ENCODE measurements around the gene LACTB. TPM values are rescaled to one million over a fixed set of nuclear protein-coding genes. Genes with fewer than 3 reads are reported as not detected.

Gene LACTB
- polyA plus RNA-seq, 1 donor from 2014 or later, result 13.7 TPM

DNA sequence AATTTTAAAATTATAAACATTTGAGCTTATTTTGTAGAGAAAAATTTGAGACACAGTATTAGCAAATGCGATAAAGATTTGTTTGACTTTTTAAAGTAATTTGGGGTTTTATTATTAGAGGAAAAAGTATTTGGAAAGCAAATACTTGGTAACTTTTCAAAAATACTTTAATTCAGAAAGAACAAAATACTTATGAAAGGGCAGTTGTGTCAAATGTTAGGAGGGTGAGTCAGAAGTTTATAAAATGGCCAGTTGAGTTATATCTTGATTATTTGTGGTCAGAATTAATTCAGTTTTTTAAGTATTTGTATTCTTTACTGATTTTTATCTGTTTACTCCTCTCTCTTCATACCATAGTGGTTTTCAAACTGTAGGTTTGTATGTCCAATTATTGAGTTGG is 12.1 kb downstream of the LACTB start:
- H3K27me3 Mint-ChIP-seq, result no peaks in the 10 kb centered on the region
- no peak overlapping the region for H3K4me3 Mint-ChIP-seq
- H3K9me3 Mint-ChIP-seq, result no peaks in the 10 kb centered on the region
- H3K27ac Mint-ChIP-seq, result no peak overlapping the region
- peaks cover 11% of the 10 kb centered on the region for H3K36me3 Mint-ChIP-seq
- H3K4me1 Mint-ChIP-seq, result peaks cover 0 to 4% (median 0%) of the 10 kb centered on the region in 3 donors

- H3K9me3 Mint-ChIP-seq, result no peaks in the 10 kb centered on the region
- peaks cover 10% of the 10 kb centered on the region for H3K36me3 Mint-ChIP-seq
- H3K4me1 Mint-ChIP-seq, result peaks cover 0 to 4% (median 0%) of the 10 kb centered on the region in 3 donors
- no peak overlapping the region for H3K4me3 Mint-ChIP-seq
- no peaks in the 10 kb centered on the region for H3K27me3 Mint-ChIP-seq
- no peak overlapping the region for H3K27ac Mint-ChIP-seq
Observed at GRCh38 chr15:63134245-63134985, 12.8 kb downstream of the LACTB start.

DNA sequence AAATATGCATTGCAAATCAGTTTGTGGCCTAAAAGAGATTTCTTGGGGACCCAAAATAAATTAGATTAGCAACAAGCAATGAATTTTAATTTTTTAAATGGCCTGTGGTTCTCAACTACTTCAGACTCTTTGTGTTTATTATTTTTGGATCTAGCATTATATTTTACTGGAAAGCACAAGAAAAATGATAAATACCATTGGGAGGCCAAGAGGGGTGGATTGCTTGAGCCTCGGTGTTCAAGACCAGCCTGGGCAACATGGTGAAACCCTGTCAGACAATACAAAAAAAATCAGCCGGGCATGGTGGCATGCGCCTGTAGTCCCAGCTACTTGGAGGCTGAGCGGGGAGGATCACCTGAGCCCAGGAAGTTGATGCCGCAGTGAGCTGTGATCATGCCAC is 13.6 kb downstream of the LACTB start:
- Mint-ChIP-seq H3K27ac (no peak overlapping the region), H3K27me3 (no peaks in the 10 kb centered on the region), H3K4me3 (no peak overlapping the region), H3K4me1 (peaks cover 0 to 4% (median 0%) of the 10 kb centered on the region in 3 donors), H3K36me3 (peaks cover 8% of the 10 kb centered on the region), H3K9me3 (no peaks in the 10 kb centered on the region)

GRCh38 chr15:63135804-63136203 is 14.1 kb downstream of the LACTB start:
- Mint-ChIP-seq H3K9me3 (no peaks in the 10 kb centered on the region), H3K27me3 (no peaks in the 10 kb centered on the region), H3K4me1 (peaks cover 0 to 4% (median 0%) of the 10 kb centered on the region in 3 donors), H3K27ac (peak overlapping the region in 1 of 3 donors; percentile 80), H3K4me3 (no peak overlapping the region), H3K36me3 (peaks cover 8% of the 10 kb centered on the region)

- Mint-ChIP-seq H3K27ac (no peak overlapping the region), H3K9me3 (no peaks in the 10 kb centered on the region), H3K4me1 (peaks cover 0 to 4% (median 0%) of the 10 kb centered on the region in 3 donors), H3K36me3 (peaks cover 4% of the 10 kb centered on the region), H3K27me3 (no peaks in the 10 kb centered on the region), H3K4me3 (no peak overlapping the region)
Observed at GRCh38 chr15:63136742-63137141, 15.1 kb downstream of the LACTB start.

DNA sequence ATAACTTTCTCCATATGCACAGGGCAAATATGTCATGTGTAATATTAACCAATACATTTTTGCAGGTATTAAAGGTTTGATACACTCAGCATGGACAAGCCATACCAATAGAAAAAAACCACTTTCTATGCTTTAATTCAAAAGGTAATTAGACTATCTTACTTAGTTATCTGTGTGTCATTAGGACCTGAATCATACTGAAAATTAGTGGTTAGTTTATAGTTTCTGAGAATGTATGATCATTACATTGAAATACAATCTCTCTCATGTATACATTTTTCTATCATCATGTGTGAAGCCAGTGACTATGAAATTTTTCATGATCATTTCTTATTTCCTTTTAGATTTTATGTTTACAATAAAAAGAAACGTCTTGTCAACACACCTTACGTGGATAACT is 19.3 kb downstream of the LACTB start:
- Mint-ChIP-seq H3K27ac (no peak overlapping the region), H3K4me3 (no peak overlapping the region), H3K9me3 (no peaks in the 10 kb centered on the region), H3K36me3 (peaks cover 12% of the 10 kb centered on the region), H3K27me3 (no peaks in the 10 kb centered on the region), H3K4me1 (peaks cover 0 to 4% (median 3%) of the 10 kb centered on the region in 3 donors)

DNA sequence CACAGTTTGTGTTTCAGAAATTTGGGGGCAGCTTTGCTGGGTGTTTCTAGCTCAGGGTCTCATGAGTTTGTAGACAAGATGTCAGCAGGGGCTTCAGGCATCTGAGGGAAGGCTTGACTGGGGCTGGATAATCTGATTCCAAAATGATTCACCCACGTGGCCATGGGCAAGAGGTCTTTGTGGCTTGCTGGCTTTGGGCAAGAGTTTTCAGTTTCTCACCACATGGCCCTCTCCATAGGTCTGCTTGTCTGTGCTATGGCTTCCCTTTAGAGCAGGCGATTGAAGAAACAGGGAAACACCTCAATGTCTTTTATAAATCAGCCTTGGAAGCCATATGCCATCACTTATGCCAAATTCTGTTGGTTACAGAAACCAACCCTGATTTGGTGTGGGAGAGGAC is 23.8 kb downstream of the LACTB start:
- Mint-ChIP-seq H3K4me3 (no peak overlapping the region), H3K36me3 (peaks cover 12% of the 10 kb centered on the region), H3K27ac (peak overlapping the region in 1 of 3 donors; percentile 47), H3K4me1 (peaks cover 0 to 3% (median 0%) of the 10 kb centered on the region in 3 donors), H3K27me3 (no peaks in the 10 kb centered on the region), H3K9me3 (no peaks in the 10 kb centered on the region)

DNA sequence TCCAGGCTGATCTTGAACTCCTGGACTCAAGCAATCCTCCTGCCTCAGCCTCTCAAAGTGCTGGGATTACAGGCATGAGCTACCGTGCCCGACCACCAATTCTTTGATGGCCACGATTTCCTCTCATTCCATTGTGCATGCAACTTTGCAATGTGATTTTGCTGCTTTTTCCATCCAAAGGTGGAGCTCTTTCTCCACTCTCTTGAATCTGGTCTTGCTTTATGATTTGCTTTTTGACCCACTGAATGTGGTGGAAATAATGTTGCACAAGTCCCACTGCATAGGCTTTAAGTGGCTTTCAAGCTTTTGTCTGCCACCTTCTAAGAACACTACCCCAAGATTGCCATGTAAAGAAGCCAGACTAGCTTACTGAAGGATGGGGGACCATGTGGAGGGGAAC is 25.0 kb downstream of the LACTB start:
- peaks cover 0 to 3% (median 0%) of the 10 kb centered on the region in 3 donors for H3K4me1 Mint-ChIP-seq

GRCh38 chr15:63151665-63152064 is 30.0 kb downstream of the LACTB start:
- Mint-ChIP-seq H3K9me3 (no peaks in the 10 kb centered on the region), H3K27ac (no peak overlapping the region), H3K27me3 (no peaks in the 10 kb centered on the region), H3K4me1 (peaks cover 8 to 12% (median 11%) of the 10 kb centered on the region in 3 donors), H3K4me3 (no peak overlapping the region), H3K36me3 (peaks cover 4% of the 10 kb centered on the region)

More for the DNA sequence above, 25.0 kb downstream of the LACTB start:
- Mint-ChIP-seq H3K4me3 (no peak overlapping the region), H3K27me3 (no peaks in the 10 kb centered on the region), H3K27ac (no peak overlapping the region), H3K9me3 (no peaks in the 10 kb centered on the region), H3K36me3 (peaks cover 12% of the 10 kb centered on the region)

- Mint-ChIP-seq H3K4me3 (peak overlapping the region in 3 of 4 donors; percentile 58 to 100 (median 78)), H3K9me3 (no peaks in the 10 kb centered on the region), H3K36me3 (peaks cover 4% of the 10 kb centered on the region), H3K27ac (no peak overlapping the region), H3K4me1 (peaks cover 11 to 20% (median 14%) of the 10 kb centered on the region in 3 donors), H3K27me3 (no peaks in the 10 kb centered on the region)
Observed at GRCh38 chr15:63155486-63155885, 33.8 kb downstream of the LACTB start.

DNA sequence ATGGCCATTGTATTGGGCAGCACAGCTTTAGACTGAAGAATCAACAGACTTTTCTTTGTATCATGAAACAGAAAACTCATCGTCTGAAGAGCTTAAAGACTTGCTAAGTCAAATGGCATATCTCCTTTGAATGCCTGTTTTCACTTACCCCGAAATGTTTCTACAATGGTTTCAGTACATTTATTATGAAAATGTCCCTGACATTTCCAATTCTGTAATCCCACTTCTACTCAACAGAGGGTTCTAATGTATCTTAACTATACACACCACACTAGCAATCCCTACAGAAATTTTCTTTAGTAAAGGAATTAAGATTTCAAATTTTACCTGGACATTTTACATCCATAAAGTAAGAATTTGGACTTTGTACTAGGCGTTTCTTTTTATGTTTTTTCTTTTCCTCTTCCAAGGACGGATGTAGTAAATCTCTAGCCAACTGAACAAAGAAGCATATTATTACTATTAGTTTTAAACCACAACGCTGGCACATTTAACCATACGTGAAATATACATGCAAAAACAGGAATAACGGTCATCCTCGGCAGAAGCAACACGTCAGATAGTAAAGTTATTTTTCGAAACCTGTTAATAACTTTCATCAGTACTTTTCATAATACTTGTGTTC is 34.5 kb downstream of the LACTB start:
- Mint-ChIP-seq H3K36me3 (peaks cover 4% of the 10 kb centered on the region), H3K27ac (peak overlapping the region; percentile 95 to 98 (median 96)), H3K27me3 (no peaks in the 10 kb centered on the region), H3K9me3 (no peaks in the 10 kb centered on the region), H3K4me1 (peaks cover 11 to 20% (median 14%) of the 10 kb centered on the region in 3 donors), H3K4me3 (peak overlapping the region; percentile 100)

DNA sequence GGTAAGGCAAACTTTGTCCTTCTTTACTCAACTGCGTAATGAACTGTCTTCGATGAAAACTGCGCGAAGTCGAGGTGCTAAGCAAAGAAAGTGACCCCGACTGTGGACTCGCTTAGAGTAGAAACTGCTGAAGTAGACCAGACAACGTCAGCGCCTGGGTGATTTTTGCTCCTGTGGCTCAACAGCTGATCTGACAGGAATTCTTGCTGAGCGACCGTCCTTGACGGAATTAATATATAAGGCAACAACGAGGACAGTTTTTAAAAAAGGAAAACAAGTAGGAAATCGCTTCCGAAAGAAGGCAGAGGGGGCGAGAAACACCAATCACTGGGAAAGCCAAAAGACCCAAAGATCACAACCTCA is 35.1 kb downstream of the LACTB start:
- peak overlapping the region; percentile 100 for H3K4me3 Mint-ChIP-seq
- H3K4me1 Mint-ChIP-seq, result peaks cover 11 to 20% (median 14%) of the 10 kb centered on the region in 3 donors
- H3K9me3 Mint-ChIP-seq, result no peaks in the 10 kb centered on the region
- H3K36me3 Mint-ChIP-seq, result peaks cover 4% of the 10 kb centered on the region
- no peaks in the 10 kb centered on the region for H3K27me3 Mint-ChIP-seq
- H3K27ac Mint-ChIP-seq, result peak overlapping the region; percentile 95 to 98 (median 96)

GRCh38 chr15:63157118-63157843 is 35.6 kb downstream of the LACTB start, which contains the start of gene RPS27L:
Gene RPS27L (minus strand): TSS chr15:63157477. CDS start chr15:63157405, 72 bp downstream.
- H3K4me3 Mint-ChIP-seq, result peak within 1 kb of the TSS; percentile 100
- H3K27me3 Mint-ChIP-seq, result no peaks in the 10 kb centered on the region
- H3K27ac Mint-ChIP-seq, result peak within 1 kb of the TSS; percentile 95 to 98 (median 96)
- peaks cover 11 to 20% (median 14%) of the 10 kb centered on the region in 3 donors for H3K4me1 Mint-ChIP-seq
- H3K9me3 Mint-ChIP-seq, result no peaks in the 10 kb centered on the region
- H3K36me3 Mint-ChIP-seq, result peaks cover 4% of the 10 kb centered on the region

DNA sequence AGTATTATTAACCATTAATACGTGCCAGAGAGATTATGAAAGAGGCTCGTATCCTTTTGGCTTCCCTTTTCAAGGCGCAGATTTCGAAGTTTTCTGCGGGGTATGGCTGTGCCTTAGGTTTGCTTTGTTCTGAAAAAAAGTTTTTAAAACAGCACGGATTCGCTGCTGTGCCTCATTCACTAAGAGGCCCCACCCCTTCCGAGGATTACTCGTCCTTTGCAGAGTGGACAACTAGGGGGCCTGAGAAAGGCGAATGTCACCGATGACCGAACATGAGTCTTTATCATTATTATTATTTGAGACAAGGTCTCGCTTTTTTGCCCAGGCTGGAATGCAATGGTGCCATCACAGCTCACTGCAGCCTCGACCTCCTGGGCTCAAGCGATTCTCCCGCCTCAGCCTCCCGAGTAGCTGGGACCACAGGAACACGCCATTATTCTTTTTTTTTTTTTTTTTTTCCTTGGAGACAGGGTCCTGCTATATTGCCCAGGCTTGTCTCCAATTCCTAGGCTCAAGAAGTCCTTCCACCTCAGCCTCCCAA is 36.3 kb downstream of the LACTB start:
- Mint-ChIP-seq H3K4me3 (peak overlapping the region; percentile 86 to 100 (median 98)), H3K9me3 (no peaks in the 10 kb centered on the region), H3K27ac (peak overlapping the region; percentile 69 to 95 (median 92)), H3K36me3 (peaks cover 4% of the 10 kb centered on the region), H3K27me3 (no peaks in the 10 kb centered on the region), H3K4me1 (peaks cover 12 to 20% (median 14%) of the 10 kb centered on the region in 3 donors)

DNA sequence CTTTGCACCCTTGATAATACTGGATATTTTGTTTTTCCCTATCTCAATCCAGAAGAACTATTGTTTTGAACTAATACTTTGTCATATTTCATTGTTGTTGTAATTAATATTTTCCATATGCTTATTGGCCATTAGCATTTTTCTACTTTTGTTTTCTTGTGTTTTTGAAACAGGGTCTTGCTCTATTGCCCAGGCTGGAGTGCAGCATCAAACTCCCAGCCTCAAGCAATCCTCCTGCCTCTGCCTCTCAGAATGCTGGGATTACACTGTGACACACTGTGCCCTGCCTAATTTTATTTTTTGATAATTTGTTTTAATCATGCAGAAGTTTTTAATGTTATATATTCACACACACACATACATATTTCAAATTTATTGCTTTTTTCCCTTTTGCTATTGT is 39.0 kb downstream of the LACTB start:
- Mint-ChIP-seq H3K4me1 (peaks cover 9 to 23% (median 12%) of the 10 kb centered on the region in 3 donors), H3K9me3 (no peaks in the 10 kb centered on the region), H3K4me3 (peak overlapping the region in 1 of 4 donors; percentile 81), H3K27ac (no peak overlapping the region), H3K27me3 (no peaks in the 10 kb centered on the region), H3K36me3 (peaks cover 2% of the 10 kb centered on the region)
